GM19324 (cell line): ENCODE results near the gene ARF1.

ENCODE experiments used
- ATAC-seq: cut with Tn5 transposase; IDR thresholded peaks from one replicate; pipeline ENCODE4 v1.9.1; 2021; ENCODE audit warnings: mild to moderate bottlenecking, moderate library complexity; ENCODE audit not compliant: unreplicated experiment, low FRiP score

ARF1 gene

GRCh38 chr1:228084325-228084724 lies 1.8 kb downstream of the ARF1 start:
- ATAC-seq = no peak

GRCh38 chr1:228084797-228085196 lies 2.3 kb downstream of the ARF1 start:
- no peak for ATAC-seq

GRCh38 chr1:228085287-228085951 lies 2.9 kb downstream of the ARF1 start:
- no peak for ATAC-seq

- ATAC-seq = no peak
Observed at GRCh38 chr1:228087771-228088251, 5.3 kb downstream of the ARF1 start.

GRCh38 chr1:228088586-228089498 lies 6.3 kb downstream of the ARF1 start:
- ATAC-seq = no peak

- no peak for ATAC-seq
Observed at GRCh38 chr1:228089519-228090380, 7.2 kb downstream of the ARF1 start.

DNA sequence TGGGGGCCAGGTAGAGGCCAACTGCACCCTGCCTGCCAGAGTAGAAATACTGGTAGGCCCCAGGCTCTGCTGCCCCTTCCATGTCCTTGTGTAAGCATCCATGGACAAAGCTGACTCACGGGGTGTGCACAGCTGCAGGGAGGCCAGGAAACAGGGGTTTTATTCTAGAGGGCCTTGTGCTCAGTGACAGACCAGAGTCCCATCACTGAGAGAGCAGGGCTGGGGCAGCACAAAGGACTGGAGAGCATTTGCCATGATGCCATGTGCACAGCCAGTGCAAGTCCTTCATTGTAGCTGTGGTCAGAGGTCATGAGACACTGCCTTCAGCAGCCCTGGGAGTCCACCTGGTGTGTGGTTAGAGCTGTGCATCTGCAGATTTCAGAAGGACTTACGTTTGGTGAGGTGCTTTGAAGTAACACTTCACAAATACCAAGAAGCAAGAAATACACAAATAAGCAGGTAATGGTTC lies 8.1 kb downstream of the ARF1 start:
- ATAC-seq = no peak

DNA sequence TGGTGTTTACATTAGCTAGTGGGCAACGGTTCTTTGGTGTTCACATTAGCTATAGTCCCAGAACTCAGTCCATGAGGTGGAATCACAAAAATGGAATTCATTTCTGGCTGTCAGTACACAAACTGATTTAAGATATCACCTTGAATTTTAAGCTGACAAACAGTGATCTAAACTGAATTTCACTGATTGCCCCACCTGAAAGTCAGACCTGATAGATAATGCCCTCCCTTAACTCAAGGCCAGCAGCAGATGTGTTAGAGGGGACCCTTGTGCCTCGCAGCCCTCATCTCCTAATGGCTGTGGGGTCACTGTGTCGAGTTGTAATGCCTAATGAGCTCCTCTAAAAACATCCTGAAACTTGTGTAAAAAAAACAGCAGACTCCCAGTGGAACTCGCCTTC lies 8.6 kb downstream of the ARF1 start:
- ATAC-seq = no peak

DNA sequence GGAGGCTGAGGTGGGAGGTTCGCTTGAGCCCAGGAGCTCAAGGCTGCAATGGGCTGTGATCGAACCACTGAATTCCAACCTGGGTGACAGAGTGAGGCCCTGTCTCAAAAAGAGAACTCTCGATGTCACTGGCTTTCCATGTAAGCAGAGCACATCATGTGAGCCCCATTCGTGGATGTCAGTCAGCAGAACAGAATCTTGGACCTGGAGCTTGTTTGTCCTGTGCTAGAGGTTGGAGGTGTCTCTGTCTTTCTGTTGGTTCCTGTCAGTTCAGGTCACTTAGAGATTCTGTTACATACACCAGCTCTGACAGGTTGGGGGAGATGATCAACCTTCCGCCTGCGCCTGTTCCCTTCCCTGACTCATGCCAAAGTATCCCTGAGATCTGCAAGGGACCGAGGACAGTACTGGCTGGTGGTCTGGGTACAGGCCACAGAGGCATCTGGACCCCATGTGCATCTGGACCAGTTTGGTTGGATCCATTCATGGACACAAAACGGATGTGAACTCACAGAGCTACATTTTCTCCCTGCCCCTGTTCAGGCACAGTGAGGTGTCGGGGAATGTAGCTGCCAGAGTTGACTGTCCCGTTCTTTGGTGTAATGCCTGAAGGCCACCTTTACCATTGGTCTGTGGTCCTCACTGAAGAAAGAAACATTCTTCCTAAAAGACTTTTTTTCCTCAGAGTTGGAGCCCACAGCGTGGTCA lies 10.0 kb downstream of the ARF1 start:
- ATAC-seq = no peak

DNA sequence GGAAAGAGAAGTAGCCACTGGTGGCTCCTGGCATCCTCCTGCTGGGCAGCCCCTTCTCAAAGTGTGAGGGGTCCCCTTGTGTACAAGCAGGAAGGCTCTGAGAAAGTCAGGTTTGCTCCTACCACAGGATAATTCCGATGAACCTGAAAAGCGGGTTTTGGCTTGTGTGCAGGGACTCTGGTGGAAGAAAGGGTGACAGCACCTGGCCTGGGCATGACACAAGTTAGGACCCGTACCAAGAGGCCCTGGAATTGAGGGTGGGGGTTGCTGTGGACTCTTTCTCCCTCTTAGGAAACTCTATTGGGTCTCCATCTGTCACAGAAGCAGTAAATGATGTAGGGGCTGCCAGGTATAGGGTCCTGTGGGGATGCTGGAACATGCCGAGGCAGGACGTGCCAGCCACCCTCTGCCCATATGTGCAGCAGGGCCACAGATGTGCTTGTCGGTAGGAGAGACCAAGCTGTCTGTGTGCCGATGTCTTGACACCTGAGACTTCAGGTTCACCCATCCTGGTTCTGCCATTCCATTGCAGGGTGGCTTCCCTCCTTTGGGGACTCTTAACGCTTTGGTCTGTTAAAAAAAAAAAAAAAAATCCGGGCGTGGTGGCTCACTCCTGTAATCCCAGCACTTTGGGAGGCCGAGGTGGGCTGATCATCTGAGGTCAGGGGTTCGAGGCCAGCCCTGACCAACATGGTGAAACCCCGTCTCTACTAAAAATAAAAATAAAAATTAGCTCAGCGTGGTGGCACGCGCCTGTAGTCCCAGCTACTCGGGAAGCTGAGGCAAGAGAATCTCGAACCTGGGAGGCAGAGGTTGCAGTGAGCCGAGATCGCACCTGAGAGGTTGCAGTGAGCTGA lies 10.8 kb downstream of the ARF1 start:
- ATAC-seq = no peak

DNA sequence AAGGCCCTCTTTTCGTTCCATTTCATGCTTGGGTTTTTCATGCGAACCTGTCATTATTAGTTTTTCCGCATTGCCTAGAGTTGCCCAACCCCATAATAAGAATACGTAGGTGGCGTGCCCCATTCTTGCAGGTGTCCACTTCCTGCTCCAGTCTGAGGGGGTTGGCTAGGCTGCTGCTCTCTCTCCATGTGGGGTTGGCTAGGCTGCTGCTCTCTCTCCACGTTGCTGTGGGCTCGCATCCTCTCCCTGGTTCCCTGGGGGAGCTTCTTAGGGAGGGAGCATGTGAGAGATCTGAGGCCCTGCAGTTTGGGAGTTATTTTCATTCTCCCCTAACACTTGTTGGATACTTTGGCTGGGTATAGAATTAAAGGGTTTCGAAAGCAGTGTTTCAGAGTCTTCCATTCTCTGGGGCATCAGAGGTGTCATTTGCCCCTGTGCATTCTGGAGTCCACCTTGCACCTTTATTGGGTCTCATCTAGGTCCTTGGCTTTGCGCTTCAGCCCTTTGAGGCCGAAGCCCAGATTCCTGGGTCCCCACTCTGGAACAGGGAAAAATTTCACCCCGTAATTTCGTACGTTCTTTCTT lies 12.0 kb downstream of the ARF1 start:
- ATAC-seq = no peak

DNA sequence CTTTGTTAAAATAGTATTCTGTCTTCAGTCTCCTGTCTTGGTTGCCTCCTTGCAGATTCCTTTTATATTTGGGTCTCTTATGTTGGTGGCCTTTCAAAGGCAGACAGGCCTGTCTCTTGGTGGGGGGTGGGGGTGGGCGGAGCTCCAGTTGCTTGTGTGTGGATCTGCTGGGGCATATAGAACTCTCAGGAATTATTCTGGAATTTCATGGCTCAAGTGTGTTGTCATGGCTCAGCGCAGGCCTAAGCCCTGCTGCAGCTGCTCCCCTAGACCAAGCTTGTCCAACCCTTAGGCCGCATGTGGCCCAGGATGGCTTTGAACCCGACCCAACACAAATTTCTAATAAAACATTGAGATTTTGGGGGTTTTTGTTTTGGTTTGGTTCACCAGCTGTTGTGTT lies 12.7 kb downstream of the ARF1 start:
- no peak for ATAC-seq

GRCh38 chr1:228095938-228096337 lies 13.4 kb downstream of the ARF1 start:
- no peak for ATAC-seq

- ATAC-seq = no peak
Observed at GRCh38 chr1:228096416-228097332, 14.2 kb downstream of the ARF1 start.

- no peak for ATAC-seq
Observed at GRCh38 chr1:228097333-228098081, 15.0 kb downstream of the ARF1 start.

- ATAC-seq = no peak
Observed at GRCh38 chr1:228098323-228098931, 15.9 kb downstream of the ARF1 start.

DNA sequence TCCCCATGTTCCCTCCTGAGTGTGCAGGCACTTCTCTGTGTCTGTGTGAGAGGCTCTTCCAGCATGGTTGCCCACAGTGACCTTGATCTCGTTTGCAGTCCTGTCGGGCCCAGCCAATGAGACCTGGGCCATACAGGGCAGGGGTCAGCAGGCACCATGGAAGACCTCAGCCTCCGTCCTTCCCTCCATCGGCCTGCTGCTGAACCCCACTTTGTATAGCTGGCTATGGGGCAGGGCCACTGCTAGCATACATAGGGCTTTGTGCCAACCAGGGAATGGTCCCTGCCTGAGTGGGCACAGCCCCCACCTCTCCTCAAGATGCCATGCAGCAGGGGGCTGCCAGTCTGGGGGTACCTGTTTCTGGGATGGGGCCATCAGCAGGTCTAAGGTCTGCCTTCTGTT lies 16.8 kb downstream of the ARF1 start:
- no peak for ATAC-seq
